Liver (tissue), 9 donors: ENCODE measurements around the gene ACTRT2. TPM values are rescaled to one million over a fixed set of nuclear protein-coding genes. Genes with fewer than 3 reads are reported as not detected.

Experiments
- DNase-seq: peaks from one replicate; pipeline ENCODE4 v3.0.0-alpha.2; 2017; ENCODE audit warnings: low spot score
- H3K27ac ChIP-seq, 2 donors: one replicate each; pipeline ENCODE4 v1.7.0; 2013; ENCODE audit warnings: inconsistent platforms in 2 of 2, low read length in 2 of 2, control low read depth in 1 of 2, low read depth in 1 of 2, mild to moderate bottlenecking in 1 of 2
- H3K27me3 ChIP-seq, 4 donors: one replicate each; pipeline versions ENCODE4 v1.6.1 to v1.7.0; 2013; ENCODE audit warnings: low read length in 3 of 4, inconsistent platforms in 1 of 4, mild to moderate bottlenecking in 1 of 4, moderate library complexity in 1 of 4; ENCODE audit not compliant: control insufficient read depth in 4 of 4, insufficient read depth in 4 of 4
- H3K36me3 ChIP-seq, 4 donors: one replicate each; pipeline versions ENCODE4 v1.6.1 to v1.7.0; 2013; ENCODE audit warnings: low read length in 3 of 4, mild to moderate bottlenecking in 3 of 4, low read depth in 1 of 4, moderate library complexity in 1 of 4; ENCODE audit not compliant: control insufficient read depth in 4 of 4, insufficient read depth in 3 of 4
- H3K4me1 ChIP-seq, 4 donors: one replicate each; pipeline versions ENCODE4 v1.6.1 to v1.7.0; 2013; ENCODE audit warnings: low read length in 3 of 4, mild to moderate bottlenecking in 3 of 4, moderate library complexity in 1 of 4; ENCODE audit not compliant: control insufficient read depth in 4 of 4, insufficient read depth in 4 of 4
- H3K4me3 ChIP-seq, 3 donors: one replicate each; pipeline versions ENCODE4 v1.6.1 to v1.7.0; 2013; ENCODE audit warnings: low read length in 3 of 3, control low read depth in 1 of 3, low read depth in 1 of 3, mild to moderate bottlenecking in 1 of 3
- H3K9ac ChIP-seq, 2 donors: one replicate each; pipeline ENCODE4 v1.7.0; 2013; ENCODE audit warnings: low read length in 2 of 2, mild to moderate bottlenecking in 2 of 2, moderate library complexity in 2 of 2, control low read depth in 1 of 2, low read depth in 1 of 2
- H3K9me3 ChIP-seq, 4 donors: one replicate each; pipeline versions ENCODE4 v1.6.1 to v1.7.0; 2013; ENCODE audit warnings: low read length in 3 of 4; ENCODE audit not compliant: control insufficient read depth in 4 of 4
- CTCF ChIP-seq: fragments of 150-350 bp; IDR thresholded peaks from 2 replicates; pipeline ENCODE4 v1.5.1; 2017; ENCODE audit warnings: improper control_type of control experiment, low read depth, low read length; ENCODE audit not compliant: missing input control
- EGR1 ChIP-seq, 2 donors: IDR thresholded peaks; 2 replicates each; pipeline ENCODE4 v1.6.1; 2016 to 2018; ENCODE audit warnings: antibody characterized with exemption in 2 of 2, low read depth in 2 of 2
- FOXA1 ChIP-seq: IDR thresholded peaks from 2 replicates; pipeline ENCODE4 v1.6.1; 2016; ENCODE audit warnings: antibody characterized with exemption
- FOXA2 ChIP-seq: IDR thresholded peaks from 2 replicates; pipeline ENCODE4 v1.6.1; 2016; ENCODE audit warnings: antibody characterized with exemption
- GABPA ChIP-seq, 2 donors: IDR thresholded peaks in 1 of 2; conservative IDR thresholded peaks in 1 of 2; 2 replicates each; pipeline ENCODE4 v1.6.1; 2016; ENCODE audit warnings: antibody characterized with exemption in 2 of 2, mild to moderate bottlenecking in 1 of 2, moderate library complexity in 1 of 2
- HNF4A ChIP-seq, 2 donors: conservative IDR thresholded peaks; 2 replicates each; pipeline ENCODE4 v1.6.1; 2016; ENCODE audit warnings: antibody characterized with exemption in 2 of 2, mild to moderate bottlenecking in 2 of 2
- HNF4G ChIP-seq: IDR thresholded peaks from 2 replicates; pipeline ENCODE4 v1.6.1; 2016; ENCODE audit warnings: antibody characterized with exemption
- JUND ChIP-seq, 2 donors: IDR thresholded peaks; 2 replicates each; pipeline ENCODE4 v1.6.1; 2016; ENCODE audit warnings: antibody characterized with exemption in 2 of 2
- MAX ChIP-seq: IDR thresholded peaks from 2 replicates; pipeline ENCODE4 v1.6.1; 2016; ENCODE audit warnings: antibody characterized with exemption
- NR2F2 ChIP-seq: IDR thresholded peaks from 2 replicates; pipeline ENCODE4 v1.6.1; 2016; ENCODE audit warnings: antibody characterized with exemption
- RAD21 ChIP-seq, 2 donors: IDR thresholded peaks; 2 replicates each; pipeline ENCODE4 v1.6.1; 2016; ENCODE audit warnings: antibody characterized with exemption in 2 of 2, mild to moderate bottlenecking in 2 of 2
- RXRA ChIP-seq, 2 donors: IDR thresholded peaks; 2 replicates each; pipeline ENCODE4 v1.6.1; 2017 to 2018; ENCODE audit warnings: antibody characterized with exemption in 2 of 2, mild to moderate bottlenecking in 1 of 2
- SP1 ChIP-seq: IDR thresholded peaks from 2 replicates; pipeline ENCODE4 v1.6.1; 2018; ENCODE audit warnings: antibody characterized with exemption, mild to moderate bottlenecking
- TAF1 ChIP-seq: conservative IDR thresholded peaks from 2 replicates; pipeline ENCODE4 v1.6.1; 2016; ENCODE audit warnings: antibody characterized with exemption, mild to moderate bottlenecking
- WGBS: extraction: QIAGEN DNeasy Blood & Tissue Kit; methylation state at CpG from one replicate; pipeline ENCODE4 v1.1.7; 2013; 5-methylcytosine and 5-hydroxymethylcytosine counted together
- polyA plus RNA-seq, 2 donors: library from polyadenylated mRNA; stranded (reverse) in 1 of 2; unstranded in 1 of 2; fragments of 200-250 nt in 1 of 2; fragments of >200 nt in 1 of 2; fragmentation: Nextera tagmentation in 1 of 2; extraction: Ambion mirVana in 1 of 2; gene quantifications; one replicate each; pipeline versions ENCODE4 v1.2.1 to v1.2.3, GENCODE V29; 2013 to 2015
- total RNA-seq, 2 donors: library from RNA; depleted of rRNA; stranded (reverse); fragments of >200 nt; gene quantifications; one replicate each; pipeline ENCODE4 v1.2.3, GENCODE V29; 2014
- TF ChIP-seq, protein P1 (sequence below): IDR thresholded peaks from 2 replicates; pipeline ENCODE4 v1.6.1; 2016; ENCODE audit warnings: antibody characterized with exemption
- TF ChIP-seq, protein P2 (sequence below): IDR thresholded peaks from 2 replicates; pipeline ENCODE4 v1.6.1; 2016; ENCODE audit warnings: antibody characterized with exemption
- TF ChIP-seq, protein P3 (sequence below): IDR thresholded peaks from 2 replicates; pipeline ENCODE4 v1.6.1; 2016; ENCODE audit warnings: antibody characterized with exemption, mild to moderate bottlenecking
- donor health status: healthy.
- donor health status: healthy.
- donor health status: healthy.
- donor health status: healthy.
- donor health status: healthy.

The ACTRT2 gene
- total and polyA plus RNA-seq, 4 donors, result not detected

GRCh38 chr1:3020263-3020909 is 881 bp upstream of the ACTRT2 start:
- no peak overlapping the region for H3K27ac ChIP-seq
- no peaks in the 10 kb centered on the region for H3K9me3 ChIP-seq
- TF ChIP-seq GABPA (IDR thresholded peaks at IDR 0.05 in 1 of 2, conservative IDR thresholded peaks at IDR 0.05 in 1 of 2) (no peak), HNF4A (conservative IDR thresholded peaks at IDR 0.05) (no peak), CTCF (no peak), MAX (no peak), NR2F2 (no peak), JUND (IDR thresholded peaks at IDR 0.05) (no peak), EGR1 (IDR thresholded peaks at IDR 0.05; ENCODE audit: low read depth in 2 of 2) (no peak), TAF1 (no peak), RXRA (IDR thresholded peaks at IDR 0.05) (no peak), FOXA1 (no peak)
- TF ChIP-seq, protein P1, sequence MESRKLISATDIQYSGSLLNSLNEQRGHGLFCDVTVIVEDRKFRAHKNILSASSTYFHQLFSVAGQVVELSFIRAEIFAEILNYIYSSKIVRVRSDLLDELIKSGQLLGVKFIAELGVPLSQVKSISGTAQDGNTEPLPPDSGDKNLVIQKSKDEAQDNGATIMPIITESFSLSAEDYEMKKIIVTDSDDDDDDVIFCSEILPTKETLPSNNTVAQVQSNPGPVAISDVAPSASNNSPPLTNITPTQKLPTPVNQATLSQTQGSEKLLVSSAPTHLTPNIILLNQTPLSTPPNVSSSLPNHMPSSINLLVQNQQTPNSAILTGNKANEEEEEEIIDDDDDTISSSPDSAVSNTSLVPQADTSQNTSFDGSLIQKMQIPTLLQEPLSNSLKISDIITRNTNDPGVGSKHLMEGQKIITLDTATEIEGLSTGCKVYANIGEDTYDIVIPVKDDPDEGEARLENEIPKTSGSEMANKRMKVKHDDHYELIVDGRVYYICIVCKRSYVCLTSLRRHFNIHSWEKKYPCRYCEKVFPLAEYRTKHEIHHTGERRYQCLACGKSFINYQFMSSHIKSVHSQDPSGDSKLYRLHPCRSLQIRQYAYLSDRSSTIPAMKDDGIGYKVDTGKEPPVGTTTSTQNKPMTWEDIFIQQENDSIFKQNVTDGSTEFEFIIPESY, result no peak
- TF ChIP-seq, protein P2, sequence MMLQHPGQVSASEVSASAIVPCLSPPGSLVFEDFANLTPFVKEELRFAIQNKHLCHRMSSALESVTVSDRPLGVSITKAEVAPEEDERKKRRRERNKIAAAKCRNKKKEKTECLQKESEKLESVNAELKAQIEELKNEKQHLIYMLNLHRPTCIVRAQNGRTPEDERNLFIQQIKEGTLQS, result no peak
- TF ChIP-seq, protein P3, sequence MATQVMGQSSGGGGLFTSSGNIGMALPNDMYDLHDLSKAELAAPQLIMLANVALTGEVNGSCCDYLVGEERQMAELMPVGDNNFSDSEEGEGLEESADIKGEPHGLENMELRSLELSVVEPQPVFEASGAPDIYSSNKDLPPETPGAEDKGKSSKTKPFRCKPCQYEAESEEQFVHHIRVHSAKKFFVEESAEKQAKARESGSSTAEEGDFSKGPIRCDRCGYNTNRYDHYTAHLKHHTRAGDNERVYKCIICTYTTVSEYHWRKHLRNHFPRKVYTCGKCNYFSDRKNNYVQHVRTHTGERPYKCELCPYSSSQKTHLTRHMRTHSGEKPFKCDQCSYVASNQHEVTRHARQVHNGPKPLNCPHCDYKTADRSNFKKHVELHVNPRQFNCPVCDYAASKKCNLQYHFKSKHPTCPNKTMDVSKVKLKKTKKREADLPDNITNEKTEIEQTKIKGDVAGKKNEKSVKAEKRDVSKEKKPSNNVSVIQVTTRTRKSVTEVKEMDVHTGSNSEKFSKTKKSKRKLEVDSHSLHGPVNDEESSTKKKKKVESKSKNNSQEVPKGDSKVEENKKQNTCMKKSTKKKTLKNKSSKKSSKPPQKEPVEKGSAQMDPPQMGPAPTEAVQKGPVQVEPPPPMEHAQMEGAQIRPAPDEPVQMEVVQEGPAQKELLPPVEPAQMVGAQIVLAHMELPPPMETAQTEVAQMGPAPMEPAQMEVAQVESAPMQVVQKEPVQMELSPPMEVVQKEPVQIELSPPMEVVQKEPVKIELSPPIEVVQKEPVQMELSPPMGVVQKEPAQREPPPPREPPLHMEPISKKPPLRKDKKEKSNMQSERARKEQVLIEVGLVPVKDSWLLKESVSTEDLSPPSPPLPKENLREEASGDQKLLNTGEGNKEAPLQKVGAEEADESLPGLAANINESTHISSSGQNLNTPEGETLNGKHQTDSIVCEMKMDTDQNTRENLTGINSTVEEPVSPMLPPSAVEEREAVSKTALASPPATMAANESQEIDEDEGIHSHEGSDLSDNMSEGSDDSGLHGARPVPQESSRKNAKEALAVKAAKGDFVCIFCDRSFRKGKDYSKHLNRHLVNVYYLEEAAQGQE, result no peak
- no peaks in the 10 kb centered on the region for H3K36me3 ChIP-seq
- H3K27me3 ChIP-seq, result peaks cover 0 to 3% (median 0%) of the 10 kb centered on the region in 4 donors
- H3K9ac ChIP-seq, result no peak overlapping the region
- no peak overlapping the region for H3K4me3 ChIP-seq
- 90% methylated on average over 12 of the region's 12 CpGs for WGBS
- H3K4me1 ChIP-seq, result no peaks in the 10 kb centered on the region
- no peak for DNase-seq

DNA sequence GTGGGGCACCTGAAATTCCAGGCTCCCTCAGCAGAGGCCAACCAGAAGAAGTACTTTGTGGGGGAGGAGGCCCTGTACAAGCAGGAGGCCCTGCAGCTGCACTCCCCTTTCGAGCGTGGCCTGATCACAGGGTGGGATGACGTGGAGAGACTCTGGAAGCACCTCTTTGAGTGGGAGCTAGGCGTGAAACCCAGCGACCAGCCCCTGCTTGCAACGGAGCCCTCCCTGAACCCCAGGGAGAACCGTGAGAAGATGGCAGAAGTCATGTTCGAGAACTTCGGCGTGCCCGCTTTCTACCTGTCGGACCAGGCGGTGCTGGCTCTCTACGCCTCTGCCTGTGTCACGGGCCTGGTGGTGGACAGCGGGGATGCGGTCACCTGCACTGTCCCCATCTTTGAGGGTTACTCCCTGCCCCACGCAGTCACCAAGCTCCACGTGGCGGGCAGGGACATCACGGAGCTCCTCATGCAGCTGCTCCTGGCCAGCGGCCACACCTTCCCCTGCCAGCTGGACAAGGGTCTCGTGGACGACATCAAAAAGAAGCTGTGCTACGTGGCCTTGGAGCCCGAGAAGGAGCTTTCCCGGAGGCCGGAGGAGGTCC is 634 bp downstream of the ACTRT2 start:
- Histone ChIP-seq H3K36me3 (no peaks in the 10 kb centered on the region), H3K9ac (no peak overlapping the region), H3K27me3 (peaks cover 0 to 2% (median 0%) of the 10 kb centered on the region in 4 donors), H3K27ac (no peak overlapping the region), H3K4me1 (no peaks in the 10 kb centered on the region), H3K4me3 (no peak overlapping the region), H3K9me3 (no peaks in the 10 kb centered on the region)
- DNase-seq, result no peak
- 89% methylated on average over 28 of the region's 28 CpGs for WGBS
- TF ChIP-seq GABPA (IDR thresholded peaks at IDR 0.05 in 1 of 2, conservative IDR thresholded peaks at IDR 0.05 in 1 of 2) (no peak), CTCF (no peak), SP1 (no peak), RAD21 (IDR thresholded peaks at IDR 0.05) (no peak), NR2F2 (no peak), TAF1 (no peak), EGR1 (IDR thresholded peaks at IDR 0.05; ENCODE audit: low read depth in 2 of 2) (no peak), HNF4A (conservative IDR thresholded peaks at IDR 0.05) (no peak), FOXA1 (no peak), MAX (no peak), FOXA2 (no peak), RXRA (IDR thresholded peaks at IDR 0.05) (no peak), HNF4G (no peak)
- TF ChIP-seq, protein P2, result no peak
